HG03097 (cell line): ENCODE results near the gene MAP3K13.

Source experiments
- ATAC-seq: cut with Tn5 transposase; IDR thresholded peaks from one replicate; pipeline ENCODE4 v1.9.1; 2021; ENCODE audit not compliant: unreplicated experiment, low FRiP score

The MAP3K13 gene

DNA sequence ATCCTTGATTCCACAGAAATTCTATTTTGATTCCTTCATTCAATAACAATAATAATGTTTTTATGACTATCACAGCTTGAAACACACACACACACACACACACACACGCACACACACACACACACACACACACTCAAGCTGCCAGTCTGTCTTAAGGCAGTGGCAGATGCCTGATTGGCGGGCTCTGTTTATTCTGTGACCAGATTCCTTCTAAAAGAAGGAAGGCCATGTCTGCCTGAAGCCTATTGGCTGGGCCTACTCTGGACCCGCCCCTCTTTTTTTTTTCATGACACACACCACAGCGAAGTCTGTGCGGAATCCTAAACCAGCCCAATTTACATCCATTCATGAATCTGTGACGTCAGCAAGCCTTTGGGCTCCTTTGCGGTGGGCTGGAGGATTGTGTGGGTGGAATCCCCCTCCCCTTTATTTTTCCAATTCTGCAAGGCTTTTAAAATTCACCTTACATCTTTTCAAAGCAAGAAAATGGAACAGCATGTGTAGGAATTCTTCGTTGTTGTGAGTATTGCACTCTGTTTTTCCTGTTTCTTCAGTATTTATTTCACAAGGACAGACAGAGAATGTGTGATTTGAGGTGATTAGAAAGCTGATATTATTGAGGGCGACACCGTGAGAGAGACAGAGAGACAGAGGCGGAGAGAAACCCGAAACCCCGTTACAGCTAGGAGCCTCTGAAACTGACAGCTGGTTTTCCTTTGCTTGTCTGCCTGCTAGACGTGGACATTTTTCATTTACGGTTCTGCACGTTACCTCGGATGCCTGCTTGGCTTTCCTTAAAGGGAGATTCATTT, at the start of gene MAP3K13:
MAP3K13 (plus strand) TSS at position 287 of the 812 bp plus-strand sequence. CDS start 65,446 bp downstream, outside the sequence.
- peak; percentile 97 for ATAC-seq

DNA sequence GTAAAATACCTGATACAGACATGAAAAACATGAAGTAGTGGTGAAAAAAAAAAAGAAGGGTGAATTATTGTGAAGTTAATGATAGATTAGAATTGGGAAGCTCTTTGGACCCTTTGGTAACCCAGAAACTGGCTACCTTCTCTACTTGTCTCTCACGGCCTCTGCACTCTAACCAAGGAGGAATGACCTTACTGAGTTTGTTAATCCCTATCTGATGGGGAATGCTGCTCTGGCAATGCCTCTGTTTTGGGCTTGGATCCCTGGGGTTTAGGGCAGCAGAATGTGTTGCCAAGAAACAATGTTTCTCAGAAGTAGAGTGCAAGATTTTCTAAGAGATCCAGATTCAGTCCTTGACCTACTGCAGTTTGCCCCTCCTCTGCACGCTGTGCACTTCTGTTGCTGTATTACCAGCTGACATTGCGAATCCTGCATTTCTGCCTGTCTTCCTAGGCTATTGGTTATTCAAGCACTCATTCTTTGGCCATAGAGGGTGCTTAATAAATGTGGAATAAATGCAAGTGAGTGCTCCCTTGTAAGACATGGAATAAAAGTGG, 49.2 kb upstream of the MAP3K13 start:
- no peak for ATAC-seq

- ATAC-seq: no peak
These were observed 46.1 kb upstream of the MAP3K13 start for GRCh38 chr3:185316740-185317412.

GRCh38 chr3:185317674-185318073, 45.3 kb upstream of the MAP3K13 start:
- ATAC-seq: no peak

DNA sequence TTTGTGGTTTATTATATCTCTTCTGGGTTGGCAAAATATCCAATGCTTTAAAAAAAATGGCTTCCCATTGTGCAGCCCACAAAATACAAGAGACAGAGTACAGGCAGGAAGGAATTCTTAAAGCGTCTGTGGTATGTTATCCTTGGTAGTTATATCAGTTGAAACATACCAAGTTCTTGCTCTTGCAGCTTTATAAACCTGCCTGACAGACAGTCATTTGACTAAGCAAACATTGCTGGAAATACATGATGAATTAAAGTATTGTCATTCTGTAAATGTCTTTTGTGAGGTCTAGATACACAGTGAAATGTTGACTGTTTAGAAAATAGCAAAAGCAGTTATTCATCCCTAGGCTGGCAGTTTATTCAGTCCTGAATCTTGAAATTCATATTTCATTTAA, 44.8 kb upstream of the MAP3K13 start:
- ATAC-seq: no peak

GRCh38 chr3:185319801-185320200, 43.1 kb upstream of the MAP3K13 start:
- ATAC-seq: no peak

- ATAC-seq: no peak
These were observed 42.0 kb upstream of the MAP3K13 start for GRCh38 chr3:185320949-185321348.

- no peak for ATAC-seq
These were observed 40.7 kb upstream of the MAP3K13 start for GRCh38 chr3:185322101-185322719.

GRCh38 chr3:185325946-185326791, 36.8 kb upstream of the MAP3K13 start:
- ATAC-seq: no peak

DNA sequence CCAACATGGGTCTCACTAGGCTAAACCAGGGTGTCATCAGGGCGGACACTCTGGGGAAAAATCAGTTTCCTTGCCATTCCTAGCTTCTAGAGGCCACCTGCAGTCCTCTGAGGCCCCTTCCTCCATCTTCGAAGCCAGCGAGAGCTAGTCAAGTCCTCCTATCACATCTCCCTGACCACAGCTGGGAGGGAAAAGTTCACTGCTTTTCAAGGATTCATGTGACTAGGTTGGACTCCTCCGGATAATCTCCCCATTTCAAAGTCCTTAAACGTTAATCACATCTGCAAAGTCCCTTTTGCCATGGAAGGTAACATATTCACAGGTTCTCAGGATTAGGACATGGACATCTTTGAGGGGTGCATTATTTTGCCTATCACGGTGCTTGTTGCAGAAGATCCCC, 35.9 kb upstream of the MAP3K13 start:
- no peak for ATAC-seq

DNA sequence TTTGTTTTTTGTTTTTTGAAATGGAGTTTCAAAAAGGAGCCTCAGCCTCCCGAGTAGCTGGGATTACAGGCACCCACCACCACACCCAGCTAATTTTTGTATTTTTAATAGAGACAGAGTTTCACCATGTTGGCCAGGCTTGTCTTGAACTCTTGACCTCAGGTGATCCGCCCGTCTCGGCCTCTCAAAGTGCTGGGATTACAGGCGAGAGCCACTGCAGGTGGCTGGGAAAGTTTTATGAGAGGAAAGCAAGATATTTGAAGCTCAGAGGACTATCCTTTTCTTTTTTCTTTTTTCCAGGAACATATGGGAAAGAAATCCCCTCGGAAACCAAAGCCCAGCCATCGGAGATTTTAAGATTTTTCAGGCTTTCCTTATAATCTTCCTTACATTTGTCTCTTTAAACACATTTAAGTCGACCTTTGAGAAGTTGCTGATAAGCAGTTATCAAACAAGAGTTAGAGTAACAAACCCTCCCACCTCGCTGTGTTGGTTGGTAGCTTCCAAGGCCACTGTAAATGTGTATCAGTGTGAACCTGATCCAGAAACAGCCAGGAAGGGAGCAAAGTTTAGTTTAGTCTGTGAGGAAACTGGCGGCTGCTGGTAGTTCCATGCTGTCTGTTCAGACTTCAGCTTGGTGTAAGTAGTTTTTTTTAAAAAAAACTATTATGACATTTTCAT, 34.5 kb upstream of the MAP3K13 start:
- no peak for ATAC-seq

- ATAC-seq: no peak
These were observed 32.7 kb upstream of the MAP3K13 start for GRCh38 chr3:185330238-185330637.

GRCh38 chr3:185330644-185331043, 32.3 kb upstream of the MAP3K13 start:
- ATAC-seq: no peak

- peak; percentile 95 for ATAC-seq
These were observed 30.8 kb upstream of the MAP3K13 start for GRCh38 chr3:185332026-185332735.

- ATAC-seq: no peak
These were observed 27.1 kb upstream of the MAP3K13 start for GRCh38 chr3:185335799-185336198.

- ATAC-seq: no peak
These were observed 25.6 kb upstream of the MAP3K13 start for GRCh38 chr3:185337231-185337816.

- no peak for ATAC-seq
These were observed 23.0 kb upstream of the MAP3K13 start for GRCh38 chr3:185339945-185340344.

- no peak for ATAC-seq
These were observed 22.2 kb upstream of the MAP3K13 start for GRCh38 chr3:185340751-185341150.
